GM12874 (cell line): ENCODE measurements around the gene RFX7.

Experiments used
- CTCF ChIP-seq: IDR thresholded peaks from 2 replicates; pipeline ENCODE4 v1.5.1; 2011; ENCODE audit warnings: low read depth, mild to moderate bottlenecking, control low read depth, low read length, moderate library complexity; ENCODE audit not compliant: insufficient read depth

Gene RFX7

GRCh38 chr15:56261854-56262509 is 18.3 kb upstream of the RFX7 start:
- no peak for TF ChIP-seq CTCF

- TF ChIP-seq CTCF, result no peak
Observed at GRCh38 chr15:56254265-56254664, 10.6 kb upstream of the RFX7 start.

- no peak for TF ChIP-seq CTCF
Observed at GRCh38 chr15:56252386-56252785, 8.7 kb upstream of the RFX7 start.

GRCh38 chr15:56251315-56252095 is 7.8 kb upstream of the RFX7 start:
- TF ChIP-seq CTCF, result no peak

- no peak for TF ChIP-seq CTCF
Observed at GRCh38 chr15:56250626-56251025, 6.9 kb upstream of the RFX7 start.

GRCh38 chr15:56249092-56249491 is 5.4 kb upstream of the RFX7 start:
- TF ChIP-seq CTCF, result 0 out of 2 replicates have a peak, but pooled peaks have one; percentile 24

- no peak for TF ChIP-seq CTCF
Observed at GRCh38 chr15:56248311-56248992, 4.8 kb upstream of the RFX7 start.
